Measurements from ENCODE around the gene CAPN13.

DNA sequence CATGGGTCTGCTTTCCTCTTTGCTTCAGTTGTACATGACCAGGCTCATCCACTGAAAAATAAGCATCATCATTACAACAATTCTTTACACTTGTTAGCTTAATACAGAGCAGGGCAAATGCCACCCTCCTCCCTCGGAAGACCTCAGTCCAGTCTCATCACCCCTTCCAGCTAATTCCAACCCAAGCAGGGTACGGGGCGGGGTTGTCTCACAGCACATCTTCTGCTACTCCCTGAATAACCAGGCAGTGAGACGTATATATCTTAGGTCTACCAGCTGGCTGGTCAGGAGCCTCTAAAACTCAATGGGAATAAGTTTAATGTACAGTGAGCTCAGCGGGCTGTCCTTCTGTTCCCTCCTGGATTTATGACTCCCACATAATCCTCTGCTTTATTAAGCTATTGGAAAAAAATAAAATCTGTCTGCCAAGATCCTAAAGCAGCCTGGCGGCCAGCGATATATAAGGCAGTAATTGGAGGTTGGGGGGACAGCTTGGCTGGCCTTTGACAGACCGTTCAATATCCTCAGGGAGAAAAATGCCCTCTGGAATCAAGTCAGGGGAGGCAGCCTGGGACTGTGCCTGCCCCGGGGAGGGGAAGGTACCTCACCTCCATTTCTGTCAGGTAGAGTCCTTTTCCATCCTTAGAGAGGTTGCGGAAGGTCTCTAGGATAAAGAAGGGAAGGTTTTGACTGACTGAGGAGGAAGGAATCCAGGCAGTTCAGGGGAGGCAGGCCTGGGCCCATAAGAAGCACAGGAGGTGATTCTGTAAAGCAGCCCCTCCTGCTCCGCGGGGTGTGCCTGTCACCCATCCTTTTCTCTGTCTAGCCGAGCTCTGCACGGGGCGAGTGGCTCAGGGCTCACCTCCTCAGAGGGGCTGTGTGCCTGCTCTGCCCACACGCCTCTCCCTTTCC lies 76.3 kb downstream of the CAPN13 start:
- TF ChIP-seq GATA3 (IDR thresholded peaks at IDR 0.05; ENCODE audit: low read depth, low read length): no peak
- TF ChIP-seq GATA2 (IDR thresholded peaks at IDR 0.05; ENCODE audit: low read depth, low read length): no peak

Data from SH-SY5Y (cell line).